GM21360 (cell line): ENCODE measurements around the gene ZSCAN21.

Experiments used
- ATAC-seq: cut with Tn5 transposase; IDR thresholded peaks from one replicate; pipeline ENCODE4 v1.9.1; 2021; ENCODE audit warnings: mild to moderate bottlenecking, moderate library complexity; ENCODE audit not compliant: unreplicated experiment

The ZSCAN21 gene

DNA sequence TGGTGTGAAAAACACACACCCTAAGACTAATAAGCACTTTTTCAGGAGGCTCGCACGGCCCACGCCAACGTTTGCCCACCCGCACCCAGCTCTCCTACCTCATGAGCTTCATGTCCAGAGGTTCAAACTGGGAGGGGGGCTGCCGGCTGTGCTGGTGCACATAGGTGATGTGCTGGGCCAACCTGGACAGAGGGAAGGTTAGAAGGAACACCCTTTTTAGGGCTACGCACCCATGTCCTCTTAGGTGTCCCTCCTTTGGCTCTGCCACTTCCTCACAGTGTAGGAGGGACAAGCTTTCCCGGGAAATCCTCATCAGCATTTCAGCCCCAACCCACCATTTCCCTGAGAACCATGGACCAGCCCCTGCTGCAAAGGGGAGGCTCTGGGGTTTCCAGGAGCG, 45.7 kb downstream of the ZSCAN21 start:
- no peak for ATAC-seq

DNA sequence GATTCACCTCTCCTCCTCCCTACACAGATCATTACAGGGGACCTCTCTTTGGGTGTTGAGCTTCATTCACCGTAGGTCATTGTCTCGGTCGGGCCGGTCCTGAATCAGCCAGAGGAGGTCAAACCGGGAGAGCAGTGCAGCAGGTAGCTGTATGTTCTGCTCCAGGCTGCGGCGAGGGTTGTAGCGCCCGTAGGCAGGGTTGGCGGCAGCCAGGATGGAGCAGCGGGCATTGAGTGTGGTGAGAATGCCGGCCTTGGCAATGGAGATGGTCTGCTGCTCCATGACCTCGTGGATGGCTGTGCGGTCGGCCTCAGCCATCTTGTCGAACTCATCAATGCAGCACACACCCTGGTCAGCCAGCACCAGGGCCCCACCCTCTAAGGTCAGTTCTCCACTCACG, 46.1 kb downstream of the ZSCAN21 start:
- no peak for ATAC-seq

DNA sequence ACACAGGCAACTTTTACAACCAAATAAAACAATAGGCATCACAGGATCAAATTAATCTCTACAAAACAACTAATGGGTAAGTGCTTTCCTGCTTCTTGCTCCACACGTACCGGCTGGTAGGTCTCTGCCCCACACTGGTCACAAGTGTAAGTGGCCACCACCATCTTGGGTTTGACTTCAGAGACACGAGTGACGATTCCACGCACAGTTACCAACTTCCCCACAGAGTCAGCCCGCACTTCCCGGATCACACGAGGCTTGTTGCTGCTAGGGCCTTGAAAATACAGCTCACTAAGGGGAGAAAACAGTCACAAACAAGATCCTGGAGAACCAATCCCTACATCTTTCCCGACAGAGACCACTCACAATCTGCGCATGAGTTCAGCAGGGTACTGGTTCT, 49.3 kb downstream of the ZSCAN21 start:
- ATAC-seq: no peak

DNA sequence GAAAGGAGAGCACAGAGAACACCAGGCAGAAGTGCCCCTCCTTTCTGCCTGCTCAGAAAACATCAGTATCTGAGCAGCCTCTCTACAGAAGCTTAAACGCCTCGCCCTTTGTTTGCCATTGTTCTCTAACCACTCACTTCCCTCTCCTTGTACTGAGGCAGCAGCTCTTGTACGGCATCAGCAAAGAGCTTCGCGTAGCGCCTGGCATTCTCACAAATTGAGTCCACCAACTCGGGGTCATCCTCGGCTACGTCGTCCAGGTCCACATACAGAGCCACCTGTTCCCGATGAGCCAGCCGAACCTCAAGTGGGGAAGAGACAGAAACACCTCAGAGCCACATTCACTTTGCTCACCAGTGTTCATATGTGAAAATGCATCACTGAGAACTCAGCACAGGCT, 49.9 kb downstream of the ZSCAN21 start:
- no peak for ATAC-seq

DNA sequence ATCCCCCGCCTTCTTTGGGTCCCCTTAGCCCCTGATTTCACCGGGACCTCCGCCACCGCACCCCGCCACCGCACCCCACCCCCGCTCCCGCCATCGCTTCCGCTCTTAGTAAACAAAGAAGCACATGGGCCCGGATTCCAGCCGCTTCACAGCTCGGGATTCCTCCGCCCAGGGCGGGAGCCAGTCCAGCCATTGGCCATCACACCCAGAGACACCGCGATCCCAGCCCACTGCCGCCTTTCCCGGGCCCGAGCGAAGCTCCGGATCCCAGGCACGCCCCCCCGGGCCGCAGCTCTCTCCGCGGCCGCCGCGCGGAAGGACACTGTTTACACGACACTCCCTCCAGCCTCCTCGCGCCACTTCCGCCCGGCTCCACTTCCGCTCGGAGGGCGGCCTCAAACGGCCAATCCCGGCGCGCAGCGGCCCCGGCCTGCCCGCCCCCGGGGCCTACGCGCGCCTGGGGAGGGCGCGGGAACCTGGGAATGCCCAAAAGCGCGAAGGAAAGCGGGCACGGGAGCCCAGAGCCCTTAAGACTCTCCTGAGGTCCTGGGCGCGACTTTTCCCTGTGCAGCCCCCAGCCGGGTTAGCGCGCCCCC, 50.9 kb downstream of the ZSCAN21 start:
- peak; percentile 47 for ATAC-seq

DNA sequence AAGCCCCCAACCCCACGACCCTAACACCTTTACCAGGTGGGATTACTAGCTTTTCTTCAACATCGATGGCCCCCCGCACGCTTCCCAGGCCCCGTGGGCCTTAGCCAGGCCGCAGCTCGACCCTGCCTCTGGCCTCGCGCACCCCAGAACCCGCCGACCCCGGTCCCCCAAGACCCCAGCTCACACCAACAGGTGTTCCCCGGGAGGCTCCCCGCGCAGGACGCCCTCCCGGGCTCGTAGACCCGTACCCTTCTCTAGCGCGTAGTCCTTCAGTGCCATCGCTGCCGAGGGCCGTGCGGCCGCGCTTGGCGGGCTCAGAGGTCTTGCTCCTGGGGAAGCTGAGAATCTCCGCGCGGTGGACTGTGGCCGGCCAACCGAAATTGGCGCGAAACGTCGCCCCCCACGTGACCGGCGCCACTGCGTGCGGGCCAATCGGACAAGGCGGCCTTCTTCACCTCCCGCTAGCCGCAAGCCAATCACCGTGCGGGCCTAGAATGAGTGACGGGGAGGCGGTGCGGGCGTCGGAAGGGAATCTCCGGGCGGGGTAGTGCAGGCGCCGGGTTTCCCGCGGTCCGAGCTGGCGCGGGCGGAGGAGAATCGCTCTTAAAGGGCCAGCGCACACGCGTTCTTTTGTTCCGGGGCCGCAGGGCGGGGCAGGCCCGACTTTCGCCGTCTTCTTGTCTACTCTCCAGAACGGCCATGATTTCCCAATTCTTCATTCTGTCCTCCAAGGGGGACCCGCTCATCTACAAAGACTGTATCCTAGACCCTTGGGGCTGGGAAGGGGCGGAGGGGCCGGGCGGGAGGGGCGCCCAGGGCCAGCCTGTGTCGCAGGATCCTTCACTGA, 51.7 kb downstream of the ZSCAN21 start, which contains the start of the genes AP4M1 and MCM7:
Gene AP4M1, plus strand, starts transcription at position 628 of the 847 bp plus-strand sequence. Its CDS starts 72 bp downstream, at position 700.
Gene MCM7, minus strand, starts transcription at position 382 of the 847 bp plus-strand sequence. Its CDS starts 103 bp downstream, at position 279.
- ATAC-seq: peak; percentile 74

DNA sequence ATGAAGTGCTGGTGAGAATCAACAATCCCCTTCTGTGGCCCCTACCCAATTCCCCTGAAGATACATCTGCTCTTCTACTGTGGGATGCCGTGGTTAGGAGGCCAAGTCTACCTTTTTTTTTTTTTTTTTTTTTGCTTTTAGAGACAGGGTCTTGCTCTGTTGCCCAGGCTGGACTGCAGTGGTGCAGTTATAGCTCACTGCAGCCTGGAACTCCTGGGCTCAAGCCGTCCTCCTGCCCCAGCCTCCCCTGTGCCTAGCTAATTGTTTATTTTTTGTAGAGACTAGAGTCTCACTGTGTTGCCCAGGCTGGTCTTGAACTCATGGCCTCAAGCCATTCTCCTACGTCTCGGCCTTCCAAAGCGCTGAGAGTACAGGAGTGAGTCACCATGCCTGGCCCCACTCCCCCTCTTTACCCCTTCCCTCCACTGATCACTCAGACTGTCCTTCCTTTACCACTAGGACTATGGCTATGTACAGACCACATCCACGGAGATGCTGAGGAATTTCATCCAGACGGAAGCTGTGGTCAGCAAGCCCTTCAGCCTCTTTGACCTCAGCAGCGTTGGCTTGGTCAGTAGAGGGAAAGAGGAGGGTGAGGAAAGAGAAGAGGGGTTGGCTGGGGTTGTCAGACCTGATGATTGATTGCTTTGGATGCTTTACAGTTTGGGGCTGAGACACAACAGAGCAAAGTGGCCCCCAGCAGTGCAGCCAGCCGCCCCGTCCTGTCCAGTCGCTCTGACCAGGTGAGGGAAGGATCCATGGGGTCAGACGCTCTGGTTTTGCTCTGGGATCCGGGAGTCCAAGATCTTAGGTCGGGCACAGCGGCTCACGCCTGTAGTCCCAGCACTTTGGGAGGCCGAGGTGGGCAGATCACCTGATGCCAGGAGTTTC, 53.6 kb downstream of the ZSCAN21 start:
- ATAC-seq: no peak

DNA sequence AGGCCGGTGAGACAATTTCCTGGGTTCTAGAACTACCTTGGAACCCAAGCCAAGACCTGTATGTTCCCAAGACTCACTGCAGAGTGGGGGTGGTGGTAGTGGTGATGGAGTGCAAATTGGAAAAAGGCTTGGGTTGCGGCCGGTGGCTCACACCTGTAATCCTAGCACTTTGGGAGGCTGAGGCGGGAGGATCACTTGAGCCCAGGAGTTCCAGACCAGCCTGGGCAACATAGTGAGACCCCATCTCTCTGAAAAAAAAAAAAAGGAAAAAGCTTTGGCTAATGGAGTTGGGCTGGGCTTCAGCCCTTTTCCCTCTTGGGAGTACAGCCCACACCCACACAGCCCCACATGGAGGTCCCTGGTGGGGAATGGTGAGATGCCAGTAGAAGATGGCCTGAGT, 56.0 kb downstream of the ZSCAN21 start:
- no peak for ATAC-seq

DNA sequence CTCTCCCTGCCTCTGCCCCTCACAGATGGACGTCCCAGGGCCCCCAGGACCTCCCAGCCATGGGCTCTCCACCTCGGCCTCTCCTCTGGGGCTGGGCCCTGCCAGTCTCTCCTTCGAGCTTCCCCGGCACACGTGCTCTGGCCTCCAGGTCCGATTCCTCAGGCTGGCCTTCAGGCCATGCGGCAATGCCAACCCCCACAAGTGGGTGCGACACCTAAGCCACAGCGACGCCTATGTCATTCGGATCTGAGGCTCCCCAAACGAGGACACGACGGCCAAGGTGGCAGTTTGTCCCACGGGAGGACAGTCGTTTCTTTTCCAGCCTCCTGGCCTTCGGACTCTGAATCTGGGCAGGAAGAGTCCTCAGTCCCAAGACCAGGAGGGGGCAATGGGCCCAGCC, 57.1 kb downstream of the ZSCAN21 start:
- no peak for ATAC-seq

DNA sequence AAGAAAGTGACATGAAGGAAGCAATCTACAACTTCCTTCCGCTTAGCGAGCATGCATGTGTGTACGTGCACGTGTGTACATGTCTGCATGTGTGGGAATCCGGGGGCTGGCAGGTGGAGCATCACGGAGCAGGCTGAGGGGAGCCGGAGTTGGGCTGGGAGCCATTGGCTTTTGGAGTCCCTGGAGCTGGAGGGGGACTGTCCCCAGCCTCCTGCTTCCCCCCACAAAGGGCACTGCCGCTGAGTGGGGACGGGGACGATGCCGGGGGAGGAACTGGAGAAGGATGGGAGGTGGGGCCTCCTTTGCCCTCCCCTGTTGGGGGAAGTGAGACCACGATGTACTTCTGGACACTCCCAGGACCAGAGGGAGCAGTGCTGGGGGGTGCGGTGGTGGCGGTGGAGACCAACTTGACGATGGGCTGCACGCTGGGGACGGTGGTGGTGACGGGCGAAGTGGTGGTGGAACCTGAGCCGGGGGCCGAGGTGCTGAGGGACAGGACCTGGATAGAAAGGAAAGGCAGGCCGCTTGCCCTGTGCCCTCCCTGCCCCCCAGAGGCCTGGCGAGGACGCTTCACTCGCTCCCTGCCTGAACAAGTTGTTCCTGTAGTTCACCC, 57.7 kb downstream of the ZSCAN21 start:
- no peak for ATAC-seq

DNA sequence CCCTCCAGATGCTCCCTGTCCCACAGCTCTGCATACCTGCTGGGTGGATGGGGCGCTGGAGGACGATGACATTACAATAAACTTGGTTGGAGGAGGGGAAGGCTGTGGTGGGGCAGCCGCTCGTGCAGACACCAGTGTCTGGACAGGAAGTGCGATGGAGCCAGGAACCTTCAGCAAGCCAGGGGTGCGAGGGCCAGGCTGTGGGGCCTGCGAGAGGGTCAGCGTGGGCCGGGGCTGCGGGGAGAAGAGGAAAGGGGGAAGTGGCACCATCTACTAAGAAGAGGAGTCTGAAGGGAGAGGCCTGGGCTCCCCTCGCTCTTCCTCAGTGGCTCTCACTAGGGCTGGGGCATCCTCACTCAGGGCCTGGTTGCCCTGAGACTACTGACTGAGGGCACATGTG, 58.3 kb downstream of the ZSCAN21 start:
- ATAC-seq: no peak

DNA sequence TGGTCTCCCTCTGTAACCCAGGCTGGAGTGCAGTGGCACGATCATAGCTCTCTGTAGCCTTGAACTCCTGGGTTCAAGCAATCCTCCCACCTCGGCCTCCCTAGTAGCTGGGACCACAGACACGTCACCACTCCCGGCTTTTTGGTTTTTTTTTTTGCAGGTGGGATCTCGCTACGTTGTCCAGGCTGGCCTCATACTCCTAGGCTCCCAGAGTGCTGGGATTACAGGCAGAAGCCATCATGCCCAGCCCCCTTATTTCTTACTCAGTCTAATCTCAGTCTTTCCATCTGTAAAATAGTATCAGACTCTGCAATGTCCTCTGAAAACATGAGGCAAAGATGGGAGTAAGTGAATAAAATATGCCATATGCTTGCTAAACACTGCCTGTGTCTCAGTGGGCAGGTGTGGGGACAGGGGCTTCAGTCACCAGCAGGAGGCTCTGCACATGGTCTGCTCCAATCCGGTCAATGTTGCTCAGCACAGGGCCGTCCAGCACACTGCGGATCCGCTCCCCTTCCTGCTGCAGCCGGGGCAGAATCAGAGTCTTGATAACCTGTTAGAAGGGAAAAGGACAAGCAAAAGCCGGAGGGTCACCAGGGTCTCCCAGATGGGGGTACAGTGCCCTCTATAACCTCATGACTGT, 60.1 kb downstream of the ZSCAN21 start:
- no peak for ATAC-seq

DNA sequence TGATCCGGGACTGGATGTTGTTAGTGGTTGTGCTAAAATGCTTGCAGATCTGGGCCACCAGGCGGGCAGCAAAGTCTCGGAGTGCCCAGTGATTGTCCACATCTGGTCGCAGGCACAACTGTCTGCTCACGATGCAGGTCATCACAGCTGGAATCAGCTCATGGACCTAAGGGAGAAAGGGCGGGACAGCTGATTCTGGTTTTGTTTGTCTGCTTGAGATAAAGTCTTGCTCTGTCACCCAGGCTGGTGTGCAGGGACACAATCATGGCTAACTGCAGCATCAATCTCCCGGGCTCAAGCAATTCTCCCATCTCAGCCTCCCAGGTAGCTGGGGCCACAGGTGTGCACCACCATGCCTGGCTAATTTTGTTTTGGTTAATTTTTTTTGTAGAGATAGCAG, 61.6 kb downstream of the ZSCAN21 start:
- no peak for ATAC-seq

DNA sequence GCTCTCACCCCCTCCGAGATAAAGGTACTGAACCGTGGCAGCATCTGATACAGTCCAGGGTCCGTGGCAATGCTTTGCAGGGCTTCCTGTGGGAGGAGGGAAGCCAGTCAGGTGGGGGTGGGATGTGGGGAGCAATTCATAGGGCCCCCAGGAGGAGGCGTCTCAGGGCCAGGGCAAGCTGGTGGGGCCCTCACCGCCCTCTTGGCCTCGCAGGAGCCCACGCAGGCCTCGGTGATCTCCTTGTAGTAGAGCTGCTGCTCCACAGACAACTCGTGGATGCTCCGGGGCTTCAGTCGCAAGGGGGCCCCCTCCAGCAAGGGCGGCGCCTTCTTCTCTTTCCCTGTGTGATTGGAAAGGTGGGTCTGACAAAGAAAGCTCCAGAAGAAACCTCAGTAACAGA, 62.3 kb downstream of the ZSCAN21 start:
- no peak for ATAC-seq
